H7 (cell line): ENCODE results near the gene FJX1. TPM values are rescaled to one million over a fixed set of nuclear protein-coding genes. Genes with fewer than 3 reads are reported as not detected.
A peak's percentile ranks its signal among the peaks of the same experiment; 100 is the strongest.
"Not testable (repeated sequence)": the region's sequence is repeated elsewhere in the genome, so short reads cannot be mapped to it uniquely, and the experiment has no call there.

ENCODE experiments used
- DNase-seq: peaks from one replicate; pipeline ENCODE4 v3.0.0; 2012
- H3K27me3 ChIP-seq: 2 replicates; pipeline ENCODE4 v1.6.0; 2011; ENCODE audit warnings: mild to moderate bottlenecking, low read length; ENCODE audit not compliant: control insufficient read depth, insufficient read depth
- H3K36me3 ChIP-seq: replicated peaks from 2 replicates; pipeline ENCODE4 v1.5.1; 2011; ENCODE audit warnings: low read length; ENCODE audit not compliant: control insufficient read depth, insufficient read depth
- H3K4me3 ChIP-seq: 2 replicates; pipeline ENCODE4 v1.5.1; 2011; ENCODE audit warnings: low read depth, mild to moderate bottlenecking, control low read depth, low read length, moderate library complexity; ENCODE audit not compliant: insufficient read depth
- total RNA-seq: library from RNA; depleted of rRNA; stranded (reverse); fragments of >200 nt; shearing (Covaris generic); gene quantifications from 2 replicates; pipeline ENCODE4 v1.2.3, GENCODE V29; 2014; rRNA removed

The FJX1 gene
- total RNA-seq, 1 experiment from 2014 or later, result 20.6 TPM

GRCh38 chr11:35658020-35658948 is 40.0 kb downstream of the FJX1 start:
- Histone ChIP-seq H3K4me3 (no peak overlapping the region), H3K27me3 (peaks cover 22% of the 10 kb centered on the region), H3K36me3 (no peaks in the 10 kb centered on the region)
- DNase-seq, result no peak

- H3K4me3 ChIP-seq, result no peak overlapping the region
- DNase-seq, result no peak
- no peaks in the 10 kb centered on the region for H3K36me3 ChIP-seq
- peaks cover 17% of the 10 kb centered on the region for H3K27me3 ChIP-seq
Measured at GRCh38 chr11:35661534-35661933, 43.3 kb downstream of the FJX1 start.

GRCh38 chr11:35662061-35662648 is 43.9 kb downstream of the FJX1 start:
- peak; percentile 22 for DNase-seq
- no peaks in the 10 kb centered on the region for H3K36me3 ChIP-seq
- peak overlapping the region; percentile 69 for H3K4me3 ChIP-seq
- peaks cover 14% of the 10 kb centered on the region for H3K27me3 ChIP-seq

- peak within 1 kb of the TSS; percentile 69 for H3K4me3 ChIP-seq
- no peaks in the 10 kb centered on the region for H3K36me3 ChIP-seq
- peak; percentile 85 for DNase-seq
- peaks cover 14% of the 10 kb centered on the region for H3K27me3 ChIP-seq
Measured at GRCh38 chr11:35662649-35663407, 44.6 kb downstream of the FJX1 start, which contains the start of gene TRIM44. Gene TRIM44, plus strand, starts transcription at chr11:35662775. Its CDS starts 337 bp downstream, at chr11:35663112.

- no peaks in the 10 kb centered on the region for H3K36me3 ChIP-seq
- peaks cover 13% of the 10 kb centered on the region for H3K27me3 ChIP-seq
- DNase-seq, result no peak
- peak overlapping the region; percentile 69 for H3K4me3 ChIP-seq
Measured at GRCh38 chr11:35663408-35663702, 45.1 kb downstream of the FJX1 start.

- no peaks in the 10 kb centered on the region for H3K36me3 ChIP-seq
- H3K27me3 ChIP-seq, result peaks cover 9% of the 10 kb centered on the region
- DNase-seq, result no peak
- H3K4me3 ChIP-seq, result no peak overlapping the region
Measured at GRCh38 chr11:35664977-35665441, 46.7 kb downstream of the FJX1 start.

GRCh38 chr11:35667257-35667656 is 49.0 kb downstream of the FJX1 start:
- no peak for DNase-seq
- H3K36me3 ChIP-seq, result no peaks in the 10 kb centered on the region
- H3K4me3 ChIP-seq, result no peak overlapping the region
- H3K27me3 ChIP-seq, result peaks cover 4% of the 10 kb centered on the region

- not testable (repeated sequence) for H3K4me3 ChIP-seq, H3K36me3 ChIP-seq, H3K27me3 ChIP-seq, DNase-seq
Measured at GRCh38 chr11:35668350-35668749, 50.1 kb downstream of the FJX1 start.

Other genes with a start within 250 kb of the FJX1 start
- gene SLC1A2, start 198.9 kb upstream of the FJX1 start, total RNA-seq, result 0.81 and 1.0 TPM in 2 replicates
- gene PAMR1, start 92.8 kb upstream of the FJX1 start, total RNA-seq, result 3.2 and 3.9 TPM in 2 replicates
- gene TRIM44, start 44.3 kb downstream of the FJX1 start, total RNA-seq, result 16.9 and 18.8 TPM in 2 replicates